Body of pancreas (tissue), 4 donors: ENCODE measurements around the gene TTC33. TPM values are rescaled to one million over a fixed set of nuclear protein-coding genes. Genes with fewer than 3 reads are reported as not detected.
"Not testable (repeated sequence)": the region's sequence is repeated elsewhere in the genome, so short reads cannot be mapped to it uniquely, and the experiment has no call there.

ENCODE experiments used
- ATAC-seq: fragments of 150-250 bp; one replicate; pipeline ENCODE4 v1.9.1; 2016
- DNase-seq, 4 donors: peaks; one replicate each; pipeline ENCODE4 v3.0.0-alpha.2; 2019
- H3K27ac ChIP-seq, 4 donors: fragments of 200-600 bp; sonication (generic); 1 replicate in 3 of 4; 2 replicates in 1 of 4; pipeline versions ENCODE4 v1.5.1 to v1.6.1; 2016 to 2019; ENCODE audit warnings: mild to moderate bottlenecking in 1 of 4, mixed read lengths in 1 of 4, moderate library complexity in 1 of 4
- H3K27me3 ChIP-seq, 2 donors: fragments of 200-600 bp; sonication (generic); one replicate each; pipeline ENCODE4 v1.6.0; 2016; ENCODE audit warnings: mild to moderate bottlenecking in 1 of 2
- H3K36me3 ChIP-seq, 2 donors: fragments of 200-600 bp; sonication (generic); replicated peaks in 1 of 2; 2 replicates each; pipeline ENCODE4 v1.5.1; 2016; ENCODE audit warnings: low read depth in 2 of 2; ENCODE audit not compliant: insufficient read depth in 1 of 2
- H3K4me1 ChIP-seq: fragments of 200-600 bp; sonication (generic); one replicate; pipeline ENCODE4 v1.6.0; 2016
- H3K4me3 ChIP-seq, 2 donors: fragments of 200-600 bp; sonication (generic); 1 replicate in 1 of 2; 2 replicates in 1 of 2; pipeline ENCODE4 v1.5.1; 2016 to 2019
- H3K9me3 ChIP-seq, 3 donors: fragments of 200-600 bp; sonication (generic); 1 replicate in 2 of 3; 2 replicates in 1 of 3; pipeline ENCODE4 v1.5.1; 2016
- POLR2A ChIP-seq, 3 donors: fragments of 450-650 bp; IDR thresholded peaks; one replicate each; pipeline ENCODE4 v1.6.1; 2016; ENCODE audit warnings: antibody characterized with exemption in 3 of 3, mild to moderate bottlenecking in 2 of 3
- WGBS, 2 donors: methylation state at CpG; one replicate each; pipeline ENCODE4 v1.1.5; 2017; 5-methylcytosine and 5-hydroxymethylcytosine counted together
- intact Hi-C: fragments of 100-400 bp; cut with DNase I; formaldehyde crosslinking; loops from one replicate; pipeline ENCODE4 v1.15.1; 2023
- total RNA-seq, 2 donors: library from RNA; depleted of rRNA; stranded (reverse); fragments of >200 nt; gene quantifications; one replicate each; pipeline ENCODE4 v1.1.0, GENCODE V29; 2016
- TF ChIP-seq, protein P1 (sequence below), 7 experiments: fragments of 450-650 bp in 4 of 7; fragments of 200-600 bp in 3 of 7; sonication (generic) in 3 of 7; IDR thresholded peaks; one replicate each; pipeline ENCODE4 v1.5.1; 2016 to 2019; ENCODE audit warnings: antibody characterized with exemption in 7 of 7

TTC33 gene
- total RNA-seq, 2 donors from 2014 or later = 2.3 to 9.3 TPM

DNA sequence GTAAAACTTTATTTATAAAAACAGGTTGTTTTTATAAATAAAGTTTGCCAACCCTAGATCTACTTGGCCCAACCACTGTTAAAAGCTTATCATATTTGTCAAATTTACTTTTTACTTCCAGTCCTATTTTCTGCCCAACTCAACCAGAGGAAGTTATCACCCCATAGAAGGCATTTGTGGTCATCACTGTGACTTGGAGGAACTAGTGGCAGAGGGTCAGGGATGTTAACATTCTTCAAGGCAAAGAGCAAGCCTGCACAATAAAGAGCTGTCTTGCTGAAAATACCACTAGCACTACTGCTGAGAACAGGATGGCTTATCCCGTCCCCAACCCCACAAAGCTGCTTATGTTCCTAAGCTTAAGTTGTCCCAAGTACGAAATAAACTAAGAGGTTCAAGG, 22.3 kb downstream of the TTC33 start:
- Histone ChIP-seq H3K27ac (peak overlapping the region; percentile 20 to 85 (median 75)), H3K4me3 (no peak overlapping the region), H3K4me1 (peaks cover 44% of the 10 kb centered on the region), H3K27me3 (no peaks in the 10 kb centered on the region), H3K36me3 (no peaks in the 10 kb centered on the region), H3K9me3 (no peaks in the 10 kb centered on the region)
- 48% methylated on average over 2 of the region's 2 CpGs for WGBS, 2 donors
- intact Hi-C loops = no loop called here
- no peak for TF ChIP-seq POLR2A (IDR thresholded peaks at IDR 0.05)
- TF ChIP-seq, protein P1, sequence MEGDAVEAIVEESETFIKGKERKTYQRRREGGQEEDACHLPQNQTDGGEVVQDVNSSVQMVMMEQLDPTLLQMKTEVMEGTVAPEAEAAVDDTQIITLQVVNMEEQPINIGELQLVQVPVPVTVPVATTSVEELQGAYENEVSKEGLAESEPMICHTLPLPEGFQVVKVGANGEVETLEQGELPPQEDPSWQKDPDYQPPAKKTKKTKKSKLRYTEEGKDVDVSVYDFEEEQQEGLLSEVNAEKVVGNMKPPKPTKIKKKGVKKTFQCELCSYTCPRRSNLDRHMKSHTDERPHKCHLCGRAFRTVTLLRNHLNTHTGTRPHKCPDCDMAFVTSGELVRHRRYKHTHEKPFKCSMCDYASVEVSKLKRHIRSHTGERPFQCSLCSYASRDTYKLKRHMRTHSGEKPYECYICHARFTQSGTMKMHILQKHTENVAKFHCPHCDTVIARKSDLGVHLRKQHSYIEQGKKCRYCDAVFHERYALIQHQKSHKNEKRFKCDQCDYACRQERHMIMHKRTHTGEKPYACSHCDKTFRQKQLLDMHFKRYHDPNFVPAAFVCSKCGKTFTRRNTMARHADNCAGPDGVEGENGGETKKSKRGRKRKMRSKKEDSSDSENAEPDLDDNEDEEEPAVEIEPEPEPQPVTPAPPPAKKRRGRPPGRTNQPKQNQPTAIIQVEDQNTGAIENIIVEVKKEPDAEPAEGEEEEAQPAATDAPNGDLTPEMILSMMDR (IDR thresholded peaks at IDR 0.05) = no peak
- ATAC-seq = no peak
- DNase-seq = no peak

- H3K4me3 ChIP-seq, intact Hi-C loops, ATAC-seq, DNase-seq, H3K27ac ChIP-seq, H3K9me3 ChIP-seq, H3K36me3 ChIP-seq, H3K27me3 ChIP-seq, H3K4me1 ChIP-seq: not testable (repeated sequence)
- 97% methylated on average over 11 to 19 of the region's 37 CpGs for WGBS, 2 donors
Observed at GRCh38 chr5:40722497-40722911, 33.3 kb downstream of the TTC33 start.

DNA sequence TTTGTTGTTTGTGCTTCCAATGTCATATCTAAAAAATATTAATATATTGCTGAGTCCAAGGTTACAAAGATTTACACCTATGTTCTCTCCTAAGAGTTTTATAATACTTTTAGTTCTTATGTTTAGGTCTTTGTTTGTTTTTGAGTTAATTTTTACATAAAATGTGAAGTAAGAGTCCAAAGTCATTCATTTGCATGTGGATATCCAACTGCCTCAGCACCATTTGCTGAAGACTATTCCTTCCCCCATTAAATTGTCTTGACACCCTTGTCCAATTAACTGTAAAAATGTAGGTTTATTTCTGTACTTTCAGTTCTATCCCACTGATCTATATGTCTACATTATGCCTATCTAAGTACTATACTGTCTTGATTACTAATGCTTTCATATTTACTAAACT, 35.7 kb downstream of the TTC33 start:
- intact Hi-C loops = no loop called here

DNA sequence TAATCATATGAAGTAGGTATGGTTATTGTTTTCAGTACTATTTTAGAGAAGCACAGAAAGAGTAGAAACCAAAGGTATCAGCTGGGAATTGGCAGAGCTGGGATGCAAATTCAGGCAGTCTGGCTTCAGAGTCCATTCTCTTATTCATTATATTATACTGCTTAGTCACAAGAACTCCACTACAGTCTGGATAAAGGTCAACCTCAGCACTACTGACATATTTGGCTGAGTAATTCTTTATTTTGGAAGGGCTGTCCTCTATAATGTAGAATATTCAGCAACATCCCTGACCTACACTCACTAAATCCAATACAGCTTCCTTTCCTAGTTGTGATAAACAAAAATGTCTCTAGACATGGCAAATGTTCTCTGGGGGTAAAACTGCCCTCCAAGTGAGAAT, 38.5 kb downstream of the TTC33 start:
- ATAC-seq (no peak), DNase-seq (no peak)
- Histone ChIP-seq H3K9me3 (no peaks in the 10 kb centered on the region), H3K27me3 (no peaks in the 10 kb centered on the region), H3K27ac (no peak overlapping the region), H3K4me1 (peaks cover 2% of the 10 kb centered on the region), H3K4me3 (no peak overlapping the region), H3K36me3 (no peaks in the 10 kb centered on the region)
- no peak for TF ChIP-seq POLR2A (IDR thresholded peaks at IDR 0.05)
- TF ChIP-seq, protein P1 (IDR thresholded peaks at IDR 0.05) = no peak
- intact Hi-C loops = no loop called here

More for the DNA sequence above, 35.7 kb downstream of the TTC33 start:
- H3K27ac ChIP-seq = no peak overlapping the region
- no peaks in the 10 kb centered on the region for H3K9me3 ChIP-seq
- H3K27me3 ChIP-seq = no peaks in the 10 kb centered on the region
- no peaks in the 10 kb centered on the region for H3K36me3 ChIP-seq
- H3K4me3 ChIP-seq = no peak overlapping the region
- DNase-seq = no peak
- TF ChIP-seq POLR2A (IDR thresholded peaks at IDR 0.05) = no peak
- TF ChIP-seq, protein P1 (IDR thresholded peaks at IDR 0.05) = no peak
- H3K4me1 ChIP-seq = no peaks in the 10 kb centered on the region
- ATAC-seq = no peak

GRCh38 chr5:40716590-40716989, 39.2 kb downstream of the TTC33 start:
- no peak for TF ChIP-seq POLR2A (IDR thresholded peaks at IDR 0.05)
- TF ChIP-seq, protein P1 (IDR thresholded peaks at IDR 0.05) = no peak
- no peak overlapping the region for H3K27ac ChIP-seq
- DNase-seq (no peak), ATAC-seq (no peak)
- 96 to 98% methylated on average over 2 of the region's 2 CpGs for WGBS, 2 donors
- no peaks in the 10 kb centered on the region for H3K9me3 ChIP-seq
- intact Hi-C loops = no loop called here
- H3K27me3 ChIP-seq = no peaks in the 10 kb centered on the region
- no peaks in the 10 kb centered on the region for H3K36me3 ChIP-seq
- no peak overlapping the region for H3K4me3 ChIP-seq
- peaks cover 6% of the 10 kb centered on the region for H3K4me1 ChIP-seq
